ENCODE measurements around the gene USP7.
"Not testable (repeated sequence)": the region's sequence is repeated elsewhere in the genome, so short reads cannot be mapped to it uniquely, and the experiment has no call there.

Gene USP7

DNA sequence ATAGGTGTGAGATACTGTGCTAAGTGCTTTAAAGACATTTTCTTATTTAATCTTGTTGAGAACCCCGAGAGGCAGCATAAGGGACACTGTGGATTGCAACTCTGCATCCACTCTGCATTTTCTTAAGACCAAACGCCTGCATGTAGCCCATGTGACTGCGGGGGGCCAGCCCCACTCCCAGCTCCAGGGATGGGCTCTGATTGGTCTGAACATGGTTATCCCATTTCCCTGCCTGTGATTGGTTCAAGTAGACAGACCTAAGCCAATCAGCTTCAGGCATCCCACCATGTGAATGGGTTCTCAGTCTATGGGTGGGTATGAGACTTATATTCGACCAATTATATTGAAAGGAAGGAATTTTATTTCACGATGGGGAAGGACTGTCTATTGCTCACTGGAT lies 33.2 kb upstream of the USP7 start:
- peak in 1 of 2 experiments; percentile 45 for DNase-seq (ENCODE audit: low spot score in 2 of 2)
- Histone ChIP-seq H3K36me3 (replicated peaks) (no peaks in the 10 kb centered on the region), H3K27me3 (ENCODE audit: low read depth) (no peaks in the 10 kb centered on the region), H3K4me1 (no peaks in the 10 kb centered on the region), H3K9me3 (no peaks in the 10 kb centered on the region), H3K4me3 (no peak overlapping the region)
- in situ Hi-C loops (cut with MboI; ENCODE audit: low sequenced_read_pairs) = no loop called here

DNA sequence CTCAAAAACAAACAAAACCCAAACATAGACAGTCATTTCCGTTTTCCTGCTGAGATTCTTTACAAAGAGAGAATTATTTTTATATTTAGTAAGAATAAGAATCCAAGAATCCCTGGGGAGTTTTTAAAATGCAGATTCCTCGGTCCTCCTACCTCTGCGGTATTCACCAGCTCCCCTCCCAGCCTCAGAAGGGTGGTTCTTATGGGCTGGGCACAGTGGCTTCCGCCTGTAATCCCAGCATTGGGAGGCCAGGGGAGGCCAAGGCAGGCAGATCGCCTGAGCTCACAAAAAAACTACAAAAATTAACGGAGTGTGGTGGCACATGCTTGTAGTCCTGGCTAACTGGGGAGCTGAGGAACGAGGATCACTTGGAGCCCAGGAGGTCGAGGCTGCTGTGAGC lies 26.7 kb upstream of the USP7 start:
- Histone ChIP-seq H3K36me3 (replicated peaks) (no peaks in the 10 kb centered on the region), H3K4me1 (no peaks in the 10 kb centered on the region), H3K4me3 (no peak overlapping the region), H3K27me3 (ENCODE audit: low read depth) (no peaks in the 10 kb centered on the region), H3K9me3 (no peaks in the 10 kb centered on the region)
- DNase-seq (ENCODE audit: low spot score in 2 of 2) = no peak
- in situ Hi-C loops (cut with MboI; ENCODE audit: low sequenced_read_pairs) = no loop called here

DNA sequence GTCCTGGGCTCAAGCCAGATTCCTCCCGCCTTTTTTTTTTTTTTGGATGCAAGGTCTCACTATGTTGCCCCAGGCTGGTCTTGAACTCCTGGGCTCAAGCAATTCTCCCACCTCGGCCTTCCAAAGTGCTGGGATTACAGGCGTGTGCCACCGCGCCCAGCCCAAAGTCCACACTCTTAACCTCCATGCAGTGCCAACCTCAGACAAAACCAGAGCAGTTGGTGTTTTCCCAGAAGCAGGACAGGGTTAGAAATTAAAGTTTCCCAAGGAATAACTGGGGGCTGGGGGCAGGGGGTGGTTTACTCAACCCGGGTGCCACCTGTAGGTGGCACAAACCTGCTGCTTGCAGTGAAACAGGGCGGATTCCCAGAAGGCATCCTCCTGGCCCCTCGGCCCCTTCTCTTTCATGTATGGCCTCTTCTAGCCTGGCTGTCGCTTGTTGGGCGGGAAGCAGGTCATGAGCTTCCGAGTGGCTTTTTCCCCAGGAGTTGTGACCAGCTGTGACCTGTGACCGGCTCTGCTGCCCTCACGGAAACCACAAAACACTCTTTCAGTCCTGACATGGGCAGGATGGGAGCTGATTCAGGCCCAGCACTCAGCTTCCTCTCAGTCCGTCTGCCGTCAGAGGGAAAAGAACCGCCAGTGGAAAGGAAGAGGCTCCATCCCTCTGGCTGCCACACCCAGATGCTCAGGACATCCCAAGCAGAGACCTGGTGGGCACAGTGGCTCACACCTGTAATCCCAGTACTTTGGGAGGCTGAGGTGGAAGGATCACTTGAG lies 25.6 kb upstream of the USP7 start:
- Histone ChIP-seq H3K4me1 (no peaks in the 10 kb centered on the region), H3K4me3 (no peak overlapping the region), H3K27me3 (ENCODE audit: low read depth) (no peaks in the 10 kb centered on the region), H3K9me3 (no peaks in the 10 kb centered on the region), H3K36me3 (replicated peaks) (no peaks in the 10 kb centered on the region)
- no peak for DNase-seq (ENCODE audit: low spot score in 2 of 2)
- in situ Hi-C loops (cut with MboI; ENCODE audit: low sequenced_read_pairs) = no loop called here

DNA sequence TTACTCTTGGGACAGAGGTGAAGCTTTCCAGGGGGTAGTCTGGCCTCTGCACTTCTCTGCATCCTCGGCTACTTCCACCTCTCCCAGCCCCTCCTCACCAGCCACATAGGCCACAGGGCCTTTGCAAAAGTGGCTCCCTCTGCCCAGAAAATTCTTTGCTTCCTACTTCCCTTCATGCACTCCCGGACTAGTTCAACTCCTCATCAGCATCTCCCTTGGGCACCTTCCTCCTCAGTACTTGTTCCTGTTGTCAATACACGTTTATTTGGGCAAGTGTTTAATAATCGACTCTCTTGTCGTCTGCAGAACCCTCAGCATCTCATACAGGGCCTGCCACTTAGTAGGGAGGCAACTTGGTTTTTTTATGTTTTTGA lies 23.1 kb upstream of the USP7 start:
- Histone ChIP-seq H3K27me3 (ENCODE audit: low read depth) (no peaks in the 10 kb centered on the region), H3K9me3 (no peaks in the 10 kb centered on the region), H3K4me1 (no peaks in the 10 kb centered on the region), H3K36me3 (replicated peaks) (no peaks in the 10 kb centered on the region), H3K4me3 (no peak overlapping the region)
- no peak for DNase-seq (ENCODE audit: low spot score in 2 of 2)
- in situ Hi-C loops (cut with MboI; ENCODE audit: low sequenced_read_pairs) = no loop called here

DNA sequence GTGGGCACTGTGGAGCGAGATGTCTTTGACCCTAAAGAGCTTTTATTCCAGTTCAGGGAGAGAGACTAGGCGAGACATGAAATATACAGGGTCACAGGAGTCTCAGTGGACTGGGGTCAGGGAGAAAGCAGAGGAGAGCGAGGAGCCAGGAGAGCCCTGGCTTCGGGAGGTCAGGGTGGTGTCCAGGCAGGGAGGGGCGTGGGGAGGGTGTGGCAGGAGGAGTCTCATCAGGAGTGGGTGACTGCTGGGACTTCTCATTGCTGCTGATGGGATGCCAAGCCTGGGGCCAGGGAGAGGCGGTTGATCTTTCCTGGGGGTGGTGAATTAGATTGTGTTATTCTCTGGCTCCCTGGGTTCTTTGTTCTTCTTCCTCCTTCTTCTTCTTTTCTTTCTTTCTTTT lies 22.4 kb upstream of the USP7 start:
- Histone ChIP-seq H3K27me3 (ENCODE audit: low read depth) (no peaks in the 10 kb centered on the region), H3K9me3 (no peaks in the 10 kb centered on the region), H3K36me3 (replicated peaks) (no peaks in the 10 kb centered on the region), H3K4me1 (no peaks in the 10 kb centered on the region), H3K4me3 (no peak overlapping the region)
- in situ Hi-C loops (cut with MboI; ENCODE audit: low sequenced_read_pairs) = no loop called here
- DNase-seq (ENCODE audit: low spot score in 2 of 2) = no peak

DNA sequence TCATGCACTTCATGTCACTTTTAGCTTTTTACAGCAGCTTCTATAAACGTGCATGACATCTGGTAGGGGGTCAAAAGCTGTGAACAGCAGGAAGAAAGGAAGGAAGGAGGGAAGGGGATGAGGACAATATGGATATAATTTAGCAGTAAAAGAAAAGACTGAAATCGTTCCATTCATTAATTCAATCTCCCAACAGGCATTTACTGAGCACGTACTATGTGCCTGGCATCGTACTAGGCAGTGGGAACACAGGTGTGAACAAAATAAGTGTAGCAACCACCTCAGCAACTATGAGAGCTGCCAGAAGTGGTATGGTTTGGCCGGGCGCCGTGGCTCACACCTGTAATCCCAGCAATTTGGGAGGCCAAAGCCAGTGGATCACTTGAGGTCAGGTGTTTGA lies 19.1 kb upstream of the USP7 start:
- in situ Hi-C loops (cut with MboI; ENCODE audit: low sequenced_read_pairs) = no loop called here
- no peaks in the 10 kb centered on the region for H3K36me3 ChIP-seq (replicated peaks)
- H3K9me3 ChIP-seq = no peaks in the 10 kb centered on the region
- no peaks in the 10 kb centered on the region for H3K27me3 ChIP-seq (ENCODE audit: low read depth)
- H3K4me3 ChIP-seq = no peak overlapping the region
- DNase-seq (ENCODE audit: low spot score in 2 of 2) = no peak
- no peaks in the 10 kb centered on the region; the same call in 1 of the 2 replicates for H3K4me1 ChIP-seq

DNA sequence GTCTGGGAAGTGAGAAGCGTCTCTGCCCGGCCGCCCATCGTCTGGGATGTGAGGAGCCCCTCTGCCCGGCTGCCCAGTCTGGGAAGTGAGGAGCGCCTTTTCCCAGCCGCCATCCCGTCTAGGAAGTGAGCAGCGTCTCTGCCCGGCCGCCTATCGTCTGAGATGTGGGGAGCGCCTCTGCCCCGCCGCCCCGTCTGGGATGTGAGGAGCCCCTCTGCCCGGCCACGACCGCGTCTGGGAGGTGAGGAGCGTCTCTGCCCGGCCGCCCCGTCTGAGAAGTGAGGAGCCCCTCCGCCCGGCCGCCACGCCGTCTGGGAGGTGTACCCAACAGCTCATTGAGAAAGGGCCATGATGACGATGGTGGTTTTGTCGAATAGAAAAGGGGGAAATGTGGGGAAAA lies 18.2 kb upstream of the USP7 start:
- H3K4me3 ChIP-seq; H3K36me3 ChIP-seq (replicated peaks); H3K27me3 ChIP-seq (ENCODE audit: low read depth); in situ Hi-C loops (cut with MboI; ENCODE audit: low sequenced_read_pairs); H3K4me1 ChIP-seq; DNase-seq (ENCODE audit: low spot score in 2 of 2); H3K9me3 ChIP-seq: not testable (repeated sequence)

DNA sequence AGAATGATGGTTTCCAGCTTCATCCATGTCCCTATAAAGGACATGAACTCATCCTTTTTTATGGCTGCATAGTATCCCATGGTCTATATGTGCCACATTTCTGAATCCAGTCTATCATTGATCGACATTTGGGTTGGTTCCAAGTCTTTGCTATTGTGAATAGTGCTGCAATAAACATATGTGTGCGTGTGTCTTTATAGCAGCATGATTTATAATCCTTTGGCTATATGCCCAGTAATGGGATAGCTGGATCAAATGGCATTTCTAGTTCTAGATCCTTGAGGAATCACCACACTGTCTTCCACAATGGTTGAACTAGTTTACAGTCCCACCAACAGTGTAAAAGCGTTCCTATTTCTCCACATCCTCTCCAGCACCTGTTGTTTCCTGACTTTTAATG lies 12.5 kb upstream of the USP7 start:
- in situ Hi-C loops (cut with MboI; ENCODE audit: low sequenced_read_pairs); DNase-seq (ENCODE audit: low spot score in 2 of 2); H3K27me3 ChIP-seq (ENCODE audit: low read depth); H3K9me3 ChIP-seq; H3K4me1 ChIP-seq; H3K36me3 ChIP-seq (replicated peaks); H3K4me3 ChIP-seq: not testable (repeated sequence)

DNA sequence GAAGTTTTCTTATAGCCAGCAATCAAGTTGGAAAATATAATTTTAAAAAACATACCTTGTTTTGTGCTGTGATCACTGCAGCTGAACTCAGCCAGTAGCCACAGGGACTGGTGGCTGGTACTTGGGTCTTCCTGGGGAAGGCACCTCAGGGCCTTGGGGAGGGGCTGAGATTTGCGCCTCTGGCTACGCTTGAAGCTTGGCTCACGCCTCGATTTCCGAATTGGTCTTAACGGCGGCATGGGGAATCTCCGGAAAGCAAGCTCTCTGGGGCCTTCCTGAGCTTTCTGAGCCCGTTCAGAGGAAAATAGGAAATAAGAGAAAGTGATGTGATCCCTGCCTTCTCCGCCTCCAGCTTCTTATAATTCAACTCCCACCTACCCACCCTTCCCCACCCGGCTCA lies 11.3 kb upstream of the USP7 start:
- DNase-seq (ENCODE audit: low spot score in 2 of 2) = no peak
- Histone ChIP-seq H3K9me3 (no peaks in the 10 kb centered on the region), H3K4me1 (peaks cover under 1% of the 10 kb centered on the region), H3K27me3 (ENCODE audit: low read depth) (no peaks in the 10 kb centered on the region), H3K36me3 (replicated peaks) (no peaks in the 10 kb centered on the region), H3K4me3 (no peak overlapping the region)
- in situ Hi-C loops (cut with MboI; ENCODE audit: low sequenced_read_pairs) = no loop called here

DNA sequence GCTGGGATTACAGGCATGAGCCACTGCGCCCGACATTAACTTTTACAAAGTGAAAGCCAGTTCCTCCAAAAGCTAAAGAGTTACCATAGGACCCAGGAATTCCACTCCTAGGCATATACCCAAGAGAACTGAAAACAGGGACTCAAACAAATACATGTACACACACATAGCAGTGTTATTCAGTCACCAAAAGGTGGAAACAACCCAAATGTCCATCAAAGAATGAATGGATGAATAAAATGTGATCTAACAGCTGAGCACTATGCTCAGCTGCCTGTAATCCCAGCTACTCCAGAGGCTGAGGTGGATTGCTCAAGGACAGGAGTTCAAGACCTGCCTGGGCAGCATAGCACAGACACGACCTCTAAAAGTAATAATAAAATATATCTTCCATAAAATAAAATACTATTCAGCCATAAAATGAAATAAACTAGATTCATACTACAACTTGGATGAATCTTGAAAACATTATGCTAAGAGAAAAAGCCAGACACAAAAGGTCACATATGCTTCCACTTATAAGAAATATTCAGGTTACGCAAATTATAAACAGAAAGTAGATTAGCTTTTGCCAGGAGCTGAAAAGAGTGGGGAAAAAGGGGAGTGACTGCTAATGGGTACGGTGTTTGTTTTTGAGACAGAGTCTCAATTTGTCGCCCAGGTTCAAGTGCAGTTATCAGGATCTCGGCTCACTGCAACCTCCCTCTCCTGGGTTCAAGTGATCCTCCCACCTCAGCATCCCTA lies 9.3 kb upstream of the USP7 start:
- H3K9me3 ChIP-seq = no peaks in the 10 kb centered on the region
- no peak overlapping the region for H3K4me3 ChIP-seq
- in situ Hi-C loops (cut with MboI; ENCODE audit: low sequenced_read_pairs) = no loop called here
- no peaks in the 10 kb centered on the region for H3K36me3 ChIP-seq (replicated peaks)
- no peaks in the 10 kb centered on the region for H3K27me3 ChIP-seq (ENCODE audit: low read depth)
- no peak for DNase-seq (ENCODE audit: low spot score in 2 of 2)
- H3K4me1 ChIP-seq = peaks cover 7% of the 10 kb centered on the region

DNA sequence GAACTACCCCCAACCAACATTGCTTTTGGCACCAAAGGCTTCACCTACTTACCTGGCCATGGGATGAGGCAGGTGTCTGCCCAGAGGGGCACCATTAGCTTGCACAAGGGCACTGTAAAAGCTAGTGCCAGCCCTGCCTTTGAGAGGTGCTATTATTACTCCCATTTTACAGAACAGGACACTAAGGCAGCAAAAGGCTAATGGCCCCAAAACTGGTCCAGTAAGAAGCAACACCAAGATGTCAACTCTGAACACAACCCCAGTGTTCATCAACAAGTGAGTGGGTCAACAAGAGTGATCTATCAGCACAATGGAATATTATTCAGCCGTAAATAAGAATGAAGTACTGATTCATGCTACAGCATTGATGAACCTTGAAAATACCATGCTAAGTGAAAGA lies 7.7 kb upstream of the USP7 start:
- in situ Hi-C loops (cut with MboI; ENCODE audit: low sequenced_read_pairs) = no loop called here

DNA sequence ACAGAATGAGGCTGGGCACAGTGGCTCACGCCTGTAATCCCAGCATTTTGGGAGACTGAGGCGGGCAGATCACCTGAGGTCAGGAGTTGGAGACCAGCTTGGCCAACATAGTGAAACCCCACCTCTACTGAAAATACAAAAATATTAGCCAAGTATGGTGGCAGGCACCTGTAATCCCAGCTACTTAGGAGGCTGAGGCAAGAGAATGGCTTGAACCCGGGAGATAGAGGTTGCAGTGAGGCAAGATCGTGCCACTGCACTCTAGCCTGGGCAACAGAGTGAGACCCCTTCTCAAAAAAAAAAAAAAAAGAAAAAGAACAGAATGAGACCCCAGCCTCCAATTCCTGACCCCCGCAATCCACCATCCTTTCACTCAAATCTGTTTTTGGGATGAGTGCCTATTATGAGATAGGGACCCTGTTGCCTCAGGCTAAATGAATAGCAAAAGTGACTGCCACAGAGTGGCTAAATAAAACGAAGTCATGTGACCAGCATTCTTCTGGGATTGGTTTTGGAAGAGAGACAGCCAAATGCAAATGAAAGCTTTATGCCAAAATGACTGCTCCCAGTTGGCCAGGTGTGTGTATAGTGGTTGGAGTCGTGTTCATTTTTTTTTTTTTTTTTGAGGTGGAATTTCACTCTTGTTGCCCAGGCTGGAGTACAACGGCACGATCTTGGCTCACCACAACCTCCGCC lies 5.6 kb upstream of the USP7 start:
- H3K27me3 ChIP-seq (ENCODE audit: low read depth); in situ Hi-C loops (cut with MboI; ENCODE audit: low sequenced_read_pairs); H3K36me3 ChIP-seq (replicated peaks); H3K4me3 ChIP-seq; H3K9me3 ChIP-seq: not testable (repeated sequence)
- H3K4me1 ChIP-seq = peaks cover 27% of the 10 kb centered on the region
- peak; percentile 69 to 91 for DNase-seq (ENCODE audit: low spot score in 2 of 2)

More for the DNA sequence above, 7.7 kb upstream of the USP7 start:
- Histone ChIP-seq H3K27me3 (ENCODE audit: low read depth) (no peaks in the 10 kb centered on the region), H3K4me3 (no peak overlapping the region), H3K4me1 (peaks cover 17% of the 10 kb centered on the region), H3K36me3 (replicated peaks) (no peaks in the 10 kb centered on the region), H3K9me3 (no peaks in the 10 kb centered on the region)
- no peak for DNase-seq (ENCODE audit: low spot score in 2 of 2)

DNA sequence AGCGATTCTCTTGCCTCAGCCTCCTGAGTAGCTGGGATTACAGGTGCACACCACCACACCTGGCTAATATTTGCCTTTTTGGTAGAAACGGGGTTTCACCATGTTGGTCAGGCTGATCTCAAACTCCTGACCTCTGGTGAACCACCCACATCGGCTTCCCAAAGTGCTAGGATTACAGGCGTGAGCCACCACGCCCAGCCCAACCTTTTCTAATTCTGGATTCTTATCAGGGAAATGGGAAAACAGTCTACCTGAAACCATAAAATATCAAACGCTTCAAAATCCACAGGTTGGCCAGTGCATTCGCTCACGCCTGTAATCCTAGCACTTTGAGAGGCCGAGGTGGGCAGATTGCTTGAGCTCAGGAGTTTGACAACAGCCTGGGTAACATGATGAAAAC lies 4.3 kb upstream of the USP7 start:
- DNase-seq (ENCODE audit: low spot score in 2 of 2); H3K36me3 ChIP-seq (replicated peaks); H3K4me3 ChIP-seq; H3K27me3 ChIP-seq (ENCODE audit: low read depth); in situ Hi-C loops (cut with MboI; ENCODE audit: low sequenced_read_pairs); H3K9me3 ChIP-seq: not testable (repeated sequence)
- H3K4me1 ChIP-seq = peaks cover 27% of the 10 kb centered on the region

DNA sequence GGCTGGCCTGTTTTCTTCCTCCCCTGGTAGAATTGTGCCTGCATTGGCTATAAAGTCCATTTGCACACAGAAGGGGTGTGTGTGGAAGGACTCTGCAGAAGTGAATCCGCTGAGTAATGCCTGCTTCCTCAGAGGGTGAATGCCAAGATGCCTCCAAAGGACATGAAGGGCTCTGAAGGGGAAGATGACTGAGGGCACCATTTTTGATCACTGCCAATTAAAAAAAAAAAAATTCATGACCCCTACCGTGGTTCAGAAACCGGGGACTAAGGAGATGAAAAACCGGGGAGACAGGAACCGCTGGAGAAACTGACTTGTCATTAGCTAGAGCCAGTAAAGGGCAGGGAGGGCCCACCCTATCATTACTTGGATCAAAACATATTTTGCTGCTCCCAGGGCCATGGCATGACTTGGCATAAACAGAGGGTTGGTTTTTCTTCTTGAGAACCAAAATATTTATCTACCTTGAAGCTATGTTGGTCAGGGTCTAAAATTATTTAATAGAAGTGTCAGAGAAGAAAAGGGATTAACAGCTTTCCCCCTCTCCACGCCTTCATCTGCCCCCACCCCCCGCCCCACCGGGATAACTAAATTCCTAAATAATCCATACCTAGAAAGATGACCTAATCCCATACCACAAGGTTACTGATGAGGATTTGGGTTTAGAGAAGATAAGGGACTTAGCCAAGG lies 3.6 kb upstream of the USP7 start:
- DNase-seq (ENCODE audit: low spot score in 2 of 2) = no peak
- no peaks in the 10 kb centered on the region for H3K9me3 ChIP-seq
- no peaks in the 10 kb centered on the region; the same call in 1 of the 2 replicates for H3K36me3 ChIP-seq (replicated peaks)
- in situ Hi-C loops (cut with MboI; ENCODE audit: low sequenced_read_pairs) = no loop called here
- no peak overlapping the region for H3K4me3 ChIP-seq
- no peaks in the 10 kb centered on the region for H3K27me3 ChIP-seq (ENCODE audit: low read depth)
- H3K4me1 ChIP-seq = peaks cover 27% of the 10 kb centered on the region
